NCI-H128 (cell line): ENCODE measurements around the gene F3.

Experiments used
- DNase-seq: peaks from one replicate; lab custom pipeline; 2025; ENCODE audit not compliant: unreplicated experiment; lab: John Stamatoyannopoulos, UW

Gene F3

GRCh38 chr1:94553323-94553730 is 11.8 kb upstream of the F3 start:
- DNase-seq = no peak

- DNase-seq = no peak
Observed at GRCh38 chr1:94552071-94552586, 10.6 kb upstream of the F3 start.

- DNase-seq = no peak
Observed at GRCh38 chr1:94551449-94551848, 9.9 kb upstream of the F3 start.

GRCh38 chr1:94550800-94551241 is 9.3 kb upstream of the F3 start:
- DNase-seq = no peak

- DNase-seq = no peak
Observed at GRCh38 chr1:94550396-94550795, 8.8 kb upstream of the F3 start.

GRCh38 chr1:94549706-94550105 is 8.1 kb upstream of the F3 start:
- DNase-seq = no peak

- DNase-seq = no peak
Observed at GRCh38 chr1:94544706-94545490, 3.3 kb upstream of the F3 start.

- DNase-seq = no peak
Observed at GRCh38 chr1:94543893-94544635, 2.5 kb upstream of the F3 start.

- no peak for DNase-seq
Observed at GRCh38 chr1:94543001-94543400, 1.4 kb upstream of the F3 start.

- DNase-seq = no peak
Observed at GRCh38 chr1:94542088-94542870, 720 bp upstream of the F3 start.

- DNase-seq = no peak
Observed at GRCh38 chr1:94540440-94541245, 916 bp downstream of the F3 start.

- no peak for DNase-seq
Observed at GRCh38 chr1:94539496-94539895, 2.1 kb downstream of the F3 start.

GRCh38 chr1:94538243-94538827 is 3.2 kb downstream of the F3 start:
- no peak for DNase-seq

GRCh38 chr1:94537254-94537653 is 4.3 kb downstream of the F3 start:
- no peak for DNase-seq

GRCh38 chr1:94535879-94536278 is 5.7 kb downstream of the F3 start:
- no peak for DNase-seq

GRCh38 chr1:94535095-94535494 is 6.5 kb downstream of the F3 start:
- no peak for DNase-seq

GRCh38 chr1:94532077-94532476 is 9.5 kb downstream of the F3 start:
- no peak for DNase-seq

- no peak for DNase-seq
Observed at GRCh38 chr1:94531664-94532063, 9.9 kb downstream of the F3 start.

- no peak for DNase-seq
Observed at GRCh38 chr1:94530373-94530878, 11.1 kb downstream of the F3 start.

GRCh38 chr1:94529416-94529815 is 12.1 kb downstream of the F3 start:
- DNase-seq = no peak
